ENCODE data around the gene BCL2L14. TPM values are rescaled to one million over a fixed set of nuclear protein-coding genes. Genes with fewer than 3 reads are reported as not detected.

The BCL2L14 gene
- total RNA-seq, 1 donor from 2014 or later = 2.6 TPM

- Histone ChIP-seq H3K9me3 (no peaks in the 10 kb centered on the region), H3K4me1 (peaks cover 13% of the 10 kb centered on the region), H3K36me3 (no peaks in the 10 kb centered on the region), H3K27ac (no peak overlapping the region), H3K27me3 (ENCODE audit: low read depth) (no peaks in the 10 kb centered on the region), H3K4me3 (no peak overlapping the region)
- no peak for TF ChIP-seq CTCF (IDR thresholded peaks at IDR 0.05)
- no peak for DNase-seq
- intact Hi-C loops (cut with DNase I) = loop anchor here (2.0 kb wide), 1 partner anchor 453 kb away; no protein-coding TSS in a partner anchor
- no peak for ATAC-seq
Measured at GRCh38 chr12:12033824-12034223, 36.9 kb upstream of the BCL2L14 start.

- no peak for TF ChIP-seq CTCF (IDR thresholded peaks at IDR 0.05)
- H3K4me1 ChIP-seq = peaks cover 13% of the 10 kb centered on the region
- no peaks in the 10 kb centered on the region for H3K36me3 ChIP-seq
- H3K4me3 ChIP-seq = no peak overlapping the region
- no peaks in the 10 kb centered on the region for H3K27me3 ChIP-seq (ENCODE audit: low read depth)
- intact Hi-C loops (cut with DNase I) = no loop called here
- no peak overlapping the region for H3K27ac ChIP-seq
- ATAC-seq (no peak), DNase-seq (no peak)
- no peaks in the 10 kb centered on the region for H3K9me3 ChIP-seq
Measured at GRCh38 chr12:12034344-12034743, 36.4 kb upstream of the BCL2L14 start.

- no peak for DNase-seq
- Histone ChIP-seq H3K4me3 (no peak overlapping the region), H3K36me3 (no peaks in the 10 kb centered on the region), H3K4me1 (peaks cover 13% of the 10 kb centered on the region), H3K27me3 (ENCODE audit: low read depth) (no peaks in the 10 kb centered on the region), H3K27ac (no peak overlapping the region), H3K9me3 (no peaks in the 10 kb centered on the region)
- intact Hi-C loops (cut with DNase I) = no loop called here
- TF ChIP-seq CTCF (IDR thresholded peaks at IDR 0.05) = no peak
- ATAC-seq = no peak
Measured at GRCh38 chr12:12035229-12035628, 35.5 kb upstream of the BCL2L14 start.

GRCh38 chr12:12036901-12037300 is 33.8 kb upstream of the BCL2L14 start:
- no peaks in the 10 kb centered on the region for H3K27me3 ChIP-seq (ENCODE audit: low read depth)
- intact Hi-C loops (cut with DNase I) = no loop called here
- peaks cover 13% of the 10 kb centered on the region for H3K4me1 ChIP-seq
- no peak overlapping the region for H3K4me3 ChIP-seq
- no peak for DNase-seq
- no peak for TF ChIP-seq CTCF (IDR thresholded peaks at IDR 0.05)
- H3K36me3 ChIP-seq = no peaks in the 10 kb centered on the region
- no peak for ATAC-seq
- no peaks in the 10 kb centered on the region for H3K9me3 ChIP-seq
- H3K27ac ChIP-seq = no peak overlapping the region

DNA sequence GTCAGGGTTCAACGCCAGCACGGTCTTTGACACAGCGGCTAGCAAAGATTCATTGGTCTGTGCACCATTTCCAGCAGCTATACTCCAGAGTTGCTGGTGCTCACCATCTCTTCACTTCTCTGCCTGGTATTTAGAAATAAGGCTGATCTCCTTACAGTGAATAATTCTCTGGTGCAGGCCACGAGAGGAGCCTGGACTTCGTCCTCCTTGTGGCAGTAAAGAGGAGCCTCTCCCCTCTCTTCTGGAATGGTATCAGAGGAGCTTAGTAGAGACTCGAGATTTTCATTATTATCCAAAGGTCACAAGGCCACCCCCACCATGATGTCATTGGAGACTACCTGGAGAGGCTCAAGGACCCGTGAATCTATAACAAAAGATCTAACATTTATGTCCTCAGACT is 30.8 kb upstream of the BCL2L14 start:
- DNase-seq (no peak), ATAC-seq (no peak)
- Histone ChIP-seq H3K27me3 (ENCODE audit: low read depth) (no peaks in the 10 kb centered on the region), H3K9me3 (no peaks in the 10 kb centered on the region), H3K4me3 (no peak overlapping the region), H3K27ac (no peak overlapping the region), H3K36me3 (no peaks in the 10 kb centered on the region), H3K4me1 (no peaks in the 10 kb centered on the region)
- intact Hi-C loops (cut with DNase I) = no loop called here
- TF ChIP-seq CTCF (IDR thresholded peaks at IDR 0.05) = no peak

GRCh38 chr12:12046401-12046800 is 24.3 kb upstream of the BCL2L14 start:
- intact Hi-C loops (cut with DNase I) = no loop called here
- no peak for DNase-seq
- Histone ChIP-seq H3K9me3 (no peaks in the 10 kb centered on the region), H3K27ac (no peak overlapping the region), H3K4me3 (no peak overlapping the region), H3K36me3 (no peaks in the 10 kb centered on the region), H3K4me1 (no peaks in the 10 kb centered on the region), H3K27me3 (ENCODE audit: low read depth) (no peaks in the 10 kb centered on the region)
- no peak for ATAC-seq
- no peak for TF ChIP-seq CTCF (IDR thresholded peaks at IDR 0.05)

Measured in lower lobe of right lung (tissue), 2 donors.